Urothelium cell line (cell line): ENCODE data around the gene CST9.

Experiments used
- DNase-seq: peaks from one replicate; pipeline ENCODE4 v3.0.0; 2011; ENCODE audit warnings: low spot score, mixed read lengths
- FAIRE-seq: peaks from 2 replicates; lab custom pipeline; 2011; peaks lifted over from hg19 to GRCh38; lab: Jason Lieb, UNC

The CST9 gene

GRCh38 chr20:23562721-23563342, 42.9 kb downstream of the CST9 start:
- no peak for FAIRE-seq
- DNase-seq = no peak

GRCh38 chr20:23554401-23554800, 51.3 kb downstream of the CST9 start:
- FAIRE-seq (no peak), DNase-seq (no peak)
